Measurements from ENCODE around the gene SGPL1. TPM values are rescaled to one million over a fixed set of nuclear protein-coding genes. Genes with fewer than 3 reads are reported as not detected.

SGPL1 gene
- total and polyA plus RNA-seq, 2 of the 8 experiments (the other 6 are each of a cell fraction or from before 2014, with no cell fraction given) = 20.5 to 51.6 TPM

DNA sequence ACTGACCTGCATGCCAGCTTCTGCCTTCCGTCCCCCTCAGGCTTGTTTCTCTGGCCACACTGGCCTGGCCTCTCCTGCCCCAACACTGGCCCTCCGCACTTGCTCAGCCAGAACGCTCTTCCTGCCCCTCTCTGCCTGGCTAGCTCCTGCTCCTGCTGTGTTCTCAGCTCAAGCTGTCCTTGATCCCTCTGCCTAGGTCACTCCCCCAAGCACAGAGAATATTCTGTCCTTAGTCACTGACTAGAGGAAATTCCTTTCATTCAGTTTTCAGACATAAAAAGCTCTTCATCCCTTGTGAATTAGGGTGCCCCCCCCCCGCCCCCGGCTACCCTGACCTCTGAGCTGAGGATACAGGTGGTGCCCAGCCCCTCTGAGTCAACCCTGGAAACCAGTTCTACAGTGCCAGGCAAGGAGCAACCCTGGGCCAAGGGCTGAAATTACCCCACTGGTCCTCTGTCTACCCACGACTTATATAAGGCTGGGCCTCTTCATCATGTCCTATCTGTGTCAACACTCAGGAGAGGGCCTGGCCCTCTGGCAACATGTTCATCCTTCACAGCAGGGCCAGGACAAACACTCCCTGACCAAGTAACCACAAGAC, 6.6 kb upstream of the SGPL1 start:
- Histone ChIP-seq H2AK5ac (ENCODE audit: low read depth, low read length) (peak overlapping the region; percentile 65; the same call in 1 of the 2 replicates), H3K4me1 (replicated peaks in 1 of 4; ENCODE audit: control insufficient read depth in 3 of 4, insufficient read depth in 4 of 4, low read length in 3 of 4) (peaks cover 0 to 5% (median under 1%) of the 10 kb centered on the region in 4 experiments; a peak in 3 of 7 replicates), H3K79me1 (ENCODE audit: low read depth, low read length) (no peaks in the 10 kb centered on the region), H3K4me3 (ENCODE audit: extremely low read depth in 1 of 4, insufficient read depth in 2 of 4, low read depth in 3 of 4, low read length in 4 of 4) (no peak overlapping the region), H4K91ac (replicated peaks; ENCODE audit: insufficient read length, low read length) (peak overlapping the region; percentile 26), H2BK5ac (ENCODE audit: low read depth, low read length) (peak overlapping the region; percentile 35; the same call in 1 of the 2 replicates), H3K4ac (replicated peaks; ENCODE audit: insufficient read length, low read depth, low read length) (no peak overlapping the region), H3K23ac (ENCODE audit: insufficient read length) (no peak overlapping the region), H3K27ac (ENCODE audit: low read depth, low read length) (no peak overlapping the region), H4K5ac (ENCODE audit: insufficient read length, low read depth, low read length) (peak overlapping the region; percentile 20), H3K56ac (replicated peaks; ENCODE audit: insufficient read length, low read depth, low read length) (no peak overlapping the region), H3K23me2 (ENCODE audit: low read depth, low read length) (no peaks in the 10 kb centered on the region; the same call in 1 of the 2 replicates), H3K36me3 (ENCODE audit: control insufficient read depth in 2 of 4, insufficient read depth in 4 of 4, low read length in 3 of 4) (no peaks in the 10 kb centered on the region), H4K20me1 (replicated peaks in 1 of 2; ENCODE audit: control insufficient read depth in 1 of 2, insufficient read depth in 2 of 2, low read length in 2 of 2) (no peaks in the 10 kb centered on the region), H3K18ac (ENCODE audit: extremely low read depth, low read length) (no peak overlapping the region), H4K8ac (ENCODE audit: extremely low read depth, insufficient read depth, low read length) (0 out of 2 replicates have a peak overlapping the region, but pooled peaks have one; percentile 32), H3K14ac (ENCODE audit: insufficient read length) (no peak overlapping the region), H2AFZ (ENCODE audit: low read length) (no peak overlapping the region), H2BK12ac (ENCODE audit: low read depth, low read length) (peak overlapping the region; percentile 60; the same call in 1 of the 2 replicates), H2BK120ac (replicated peaks; ENCODE audit: low read depth, low read length) (no peak overlapping the region), H3K79me2 (ENCODE audit: control insufficient read depth in 1 of 2, insufficient read depth in 2 of 2, low read length in 2 of 2) (no peaks in the 10 kb centered on the region), H2BK15ac (ENCODE audit: low read length) (peak overlapping the region; percentile 61; the same call in 1 of the 2 replicates), H2BK20ac (ENCODE audit: low read length) (peak overlapping the region; percentile 72; the same call in 1 of the 2 replicates), H3K4me2 (ENCODE audit: insufficient read depth in 1 of 2, low read depth in 2 of 2, low read length in 2 of 2) (no peak overlapping the region), H3K9ac (replicated peaks in 1 of 4; ENCODE audit: extremely low read depth in 1 of 4, low read depth in 3 of 4, low read length in 3 of 4) (no peak overlapping the region), H3K27me3 (replicated peaks in 1 of 4; ENCODE audit: control insufficient read depth in 3 of 4, extremely low read depth in 1 of 4, insufficient read depth in 3 of 4, low read length in 3 of 4) (no peaks in the 10 kb centered on the region; a peak in 1 of 7 replicates), H3K9me3 (ENCODE audit: insufficient read depth in 2 of 2, low read depth in 1 of 2, low read length in 1 of 2) (no peaks in the 10 kb centered on the region)
- ChIA-PET POLR2A (ENCODE audit: partially characterized antibody) (interaction anchor here (0.9 to 1.4 kb wide), 2 partner anchors 14 to 157 kb away, joined by 3 to 4 read pairs; no protein-coding TSS in a partner anchor), CTCF (ENCODE audit: partially characterized antibody) (interaction anchor here (0.7 to 2.9 kb wide), 4 partner anchors 11 to 72 kb away, joined by 3 to 14 read pairs (median 4); no protein-coding TSS in a partner anchor)
- FAIRE-seq = no peak
- no peak for DNase-seq (ENCODE audit: low read depth in 1 of 2, low spot score in 2 of 2)
- WGBS, 2 experiments (ENCODE audit: extremely low coverage in 1 of 2, insufficient coverage in 1 of 2, insufficient read length in 1 of 2, insufficient replicate concordance in 2 of 2, low coverage in 1 of 2, low lambda C conversion rate in 2 of 2, missing lambda C conversion rate in 1 of 2) = 90% methylated on average over 4 of the region's 6 CpGs; no CpG with 5 or more reads in 1 of the 2 experiments
- no peak for TF ChIP-seq BCL11A (IDR thresholded peaks at IDR 0.05; ENCODE audit: low read depth in 2 of 2, low read length in 2 of 2)
- no peak for TF ChIP-seq CHD2 (IDR thresholded peaks at IDR 0.05; ENCODE audit: low read length)
- TF ChIP-seq, protein P1, sequence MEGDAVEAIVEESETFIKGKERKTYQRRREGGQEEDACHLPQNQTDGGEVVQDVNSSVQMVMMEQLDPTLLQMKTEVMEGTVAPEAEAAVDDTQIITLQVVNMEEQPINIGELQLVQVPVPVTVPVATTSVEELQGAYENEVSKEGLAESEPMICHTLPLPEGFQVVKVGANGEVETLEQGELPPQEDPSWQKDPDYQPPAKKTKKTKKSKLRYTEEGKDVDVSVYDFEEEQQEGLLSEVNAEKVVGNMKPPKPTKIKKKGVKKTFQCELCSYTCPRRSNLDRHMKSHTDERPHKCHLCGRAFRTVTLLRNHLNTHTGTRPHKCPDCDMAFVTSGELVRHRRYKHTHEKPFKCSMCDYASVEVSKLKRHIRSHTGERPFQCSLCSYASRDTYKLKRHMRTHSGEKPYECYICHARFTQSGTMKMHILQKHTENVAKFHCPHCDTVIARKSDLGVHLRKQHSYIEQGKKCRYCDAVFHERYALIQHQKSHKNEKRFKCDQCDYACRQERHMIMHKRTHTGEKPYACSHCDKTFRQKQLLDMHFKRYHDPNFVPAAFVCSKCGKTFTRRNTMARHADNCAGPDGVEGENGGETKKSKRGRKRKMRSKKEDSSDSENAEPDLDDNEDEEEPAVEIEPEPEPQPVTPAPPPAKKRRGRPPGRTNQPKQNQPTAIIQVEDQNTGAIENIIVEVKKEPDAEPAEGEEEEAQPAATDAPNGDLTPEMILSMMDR (IDR thresholded peaks at IDR 0.05; ENCODE audit: control extremely low read depth in 1 of 3, insufficient read depth in 1 of 3, low read depth in 1 of 3, low read length in 3 of 3) = no peak
- TF ChIP-seq CREB1 (IDR thresholded peaks at IDR 0.05) = no peak
- no peak for TF ChIP-seq SP1 (IDR thresholded peaks at IDR 0.05; ENCODE audit: low read depth, low read length)
